Measurements from ENCODE around the gene ADCY1. TPM values are rescaled to one million over a fixed set of nuclear protein-coding genes. Genes with fewer than 3 reads are reported as not detected.
A peak's percentile ranks its signal among the peaks of the same experiment; 100 is the strongest.

Gene ADCY1
- total and polyA plus RNA-seq, 4 donors, result 0.33 to 20.1 (median 4.1) TPM

- H3K4me3 ChIP-seq (ENCODE audit: low read depth in 1 of 3, low read length in 3 of 3), result no peak overlapping the region
- H3K9ac ChIP-seq (ENCODE audit: low read depth in 1 of 2, low read length in 2 of 2), result no peak overlapping the region
- no peak overlapping the region for H3K27ac ChIP-seq (ENCODE audit: low read depth in 1 of 2, low read length in 2 of 2)
- peak; percentile 24 for DNase-seq (ENCODE audit: low spot score)
- H3K36me3 ChIP-seq (ENCODE audit: control insufficient read depth in 4 of 4, insufficient read depth in 3 of 4, low read depth in 1 of 4, low read length in 3 of 4), result no peaks in the 10 kb centered on the region
- H3K9me3 ChIP-seq (ENCODE audit: control insufficient read depth in 4 of 4, low read length in 3 of 4), result no peaks in the 10 kb centered on the region
- no peaks in the 10 kb centered on the region for H3K4me1 ChIP-seq (ENCODE audit: control insufficient read depth in 4 of 4, insufficient read depth in 4 of 4, low read length in 3 of 4)
- WGBS, result 90% methylated on average over 8 of the region's 8 CpGs
- H3K27me3 ChIP-seq (ENCODE audit: control insufficient read depth in 4 of 4, insufficient read depth in 4 of 4, low read length in 3 of 4), result no peaks in the 10 kb centered on the region
- TF ChIP-seq EGR1 (IDR thresholded peaks at IDR 0.05; ENCODE audit: low read depth in 2 of 2), result no peak
- no peak for TF ChIP-seq TAF1 (conservative IDR thresholded peaks at IDR 0.05)
- TF ChIP-seq YY1 (IDR thresholded peaks at IDR 0.05), result no peak
- no peak for TF ChIP-seq HNF4A (conservative IDR thresholded peaks at IDR 0.05)
- TF ChIP-seq FOXA1 (IDR thresholded peaks at IDR 0.05), result no peak
- TF ChIP-seq GABPA (IDR thresholded peaks at IDR 0.05 in 1 of 2, conservative IDR thresholded peaks at IDR 0.05 in 1 of 2), result no peak
Observed at GRCh38 chr7:45645141-45645969, 71.2 kb downstream of the ADCY1 start.

DNA sequence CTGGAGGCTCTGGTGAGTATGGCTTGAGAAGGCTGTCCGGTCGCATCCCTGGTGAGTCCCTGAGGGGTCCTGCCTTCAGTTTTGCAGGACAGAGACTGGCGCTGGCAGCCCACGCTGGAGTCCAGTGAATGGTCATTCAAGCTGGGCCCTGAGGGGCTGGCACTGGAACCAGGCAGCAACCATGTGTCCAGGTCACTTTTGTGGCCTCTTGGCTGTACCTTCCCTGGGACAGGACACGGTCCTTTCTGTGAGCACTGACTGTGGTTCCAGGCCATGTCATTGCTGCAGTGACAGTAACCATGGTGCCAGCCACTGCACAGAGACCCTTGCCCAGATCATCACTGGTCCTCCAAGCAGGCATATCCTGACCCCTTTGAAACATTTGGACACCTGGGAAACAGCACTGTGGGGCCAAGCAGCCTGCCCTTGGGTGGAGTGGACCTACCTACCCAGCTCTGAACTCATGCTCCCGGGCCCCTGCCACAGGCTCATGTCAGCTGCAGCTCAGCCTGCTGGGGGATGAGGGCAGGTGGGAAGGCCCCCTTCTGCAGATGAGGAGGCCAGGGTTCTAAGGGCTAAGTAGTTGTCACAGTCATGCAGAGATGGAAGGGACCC, 72.1 kb downstream of the ADCY1 start:
- Histone ChIP-seq H3K27ac (ENCODE audit: low read depth in 1 of 2, low read length in 2 of 2) (no peak overlapping the region), H3K9me3 (ENCODE audit: control insufficient read depth in 4 of 4, low read length in 3 of 4) (no peaks in the 10 kb centered on the region), H3K4me3 (ENCODE audit: low read depth in 1 of 3, low read length in 3 of 3) (no peak overlapping the region), H3K36me3 (ENCODE audit: control insufficient read depth in 4 of 4, insufficient read depth in 3 of 4, low read depth in 1 of 4, low read length in 3 of 4) (no peaks in the 10 kb centered on the region), H3K9ac (ENCODE audit: low read depth in 1 of 2, low read length in 2 of 2) (no peak overlapping the region), H3K4me1 (ENCODE audit: control insufficient read depth in 4 of 4, insufficient read depth in 4 of 4, low read length in 3 of 4) (no peaks in the 10 kb centered on the region), H3K27me3 (ENCODE audit: control insufficient read depth in 4 of 4, insufficient read depth in 4 of 4, low read length in 3 of 4) (no peaks in the 10 kb centered on the region)
- 95% methylated on average over 6 of the region's 6 CpGs for WGBS
- TF ChIP-seq HNF4G (IDR thresholded peaks at IDR 0.05) (no peak), GABPA (IDR thresholded peaks at IDR 0.05 in 1 of 2, conservative IDR thresholded peaks at IDR 0.05 in 1 of 2) (no peak), ATF3 (IDR thresholded peaks at IDR 0.05) (no peak), RAD21 (IDR thresholded peaks at IDR 0.05) (no peak), FOXA2 (IDR thresholded peaks at IDR 0.05) (no peak), RXRA (IDR thresholded peaks at IDR 0.05) (no peak), NR2F2 (IDR thresholded peaks at IDR 0.05) (no peak), EGR1 (IDR thresholded peaks at IDR 0.05; ENCODE audit: low read depth in 2 of 2) (no peak), SP1 (IDR thresholded peaks at IDR 0.05) (no peak), FOXA1 (IDR thresholded peaks at IDR 0.05) (no peak), TAF1 (conservative IDR thresholded peaks at IDR 0.05) (no peak), YY1 (IDR thresholded peaks at IDR 0.05) (no peak), JUND (IDR thresholded peaks at IDR 0.05) (no peak), REST (IDR thresholded peaks at IDR 0.05) (no peak), CTCF (IDR thresholded peaks at IDR 0.05; ENCODE audit: low read depth, low read length, missing input control) (no peak), HNF4A (conservative IDR thresholded peaks at IDR 0.05) (no peak)
- TF ChIP-seq, protein P1, sequence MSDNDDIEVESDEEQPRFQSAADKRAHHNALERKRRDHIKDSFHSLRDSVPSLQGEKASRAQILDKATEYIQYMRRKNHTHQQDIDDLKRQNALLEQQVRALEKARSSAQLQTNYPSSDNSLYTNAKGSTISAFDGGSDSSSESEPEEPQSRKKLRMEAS (IDR thresholded peaks at IDR 0.05), result no peak
- TF ChIP-seq, protein P2, sequence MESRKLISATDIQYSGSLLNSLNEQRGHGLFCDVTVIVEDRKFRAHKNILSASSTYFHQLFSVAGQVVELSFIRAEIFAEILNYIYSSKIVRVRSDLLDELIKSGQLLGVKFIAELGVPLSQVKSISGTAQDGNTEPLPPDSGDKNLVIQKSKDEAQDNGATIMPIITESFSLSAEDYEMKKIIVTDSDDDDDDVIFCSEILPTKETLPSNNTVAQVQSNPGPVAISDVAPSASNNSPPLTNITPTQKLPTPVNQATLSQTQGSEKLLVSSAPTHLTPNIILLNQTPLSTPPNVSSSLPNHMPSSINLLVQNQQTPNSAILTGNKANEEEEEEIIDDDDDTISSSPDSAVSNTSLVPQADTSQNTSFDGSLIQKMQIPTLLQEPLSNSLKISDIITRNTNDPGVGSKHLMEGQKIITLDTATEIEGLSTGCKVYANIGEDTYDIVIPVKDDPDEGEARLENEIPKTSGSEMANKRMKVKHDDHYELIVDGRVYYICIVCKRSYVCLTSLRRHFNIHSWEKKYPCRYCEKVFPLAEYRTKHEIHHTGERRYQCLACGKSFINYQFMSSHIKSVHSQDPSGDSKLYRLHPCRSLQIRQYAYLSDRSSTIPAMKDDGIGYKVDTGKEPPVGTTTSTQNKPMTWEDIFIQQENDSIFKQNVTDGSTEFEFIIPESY (IDR thresholded peaks at IDR 0.05), result no peak
- DNase-seq (ENCODE audit: low spot score), result peak; percentile 25

All from liver (tissue), 9 donors.